ENCODE results near the gene RHEBL1.
A peak's percentile ranks its signal among the peaks of the same experiment; 100 is the strongest.

Gene RHEBL1

GRCh38 chr12:49089821-49090773, 20.3 kb upstream of the RHEBL1 start:
- no peak overlapping the region for H3K14ac ChIP-seq (ENCODE audit: low read length)
- no CpG with 5 or more reads among the region's 88 CpGs for WGBS, 2 donors (ENCODE audit: extremely low coverage in 2 of 2, insufficient read length in 2 of 2, insufficient replicate concordance in 1 of 2)
- DNase-seq (ENCODE audit: low spot score), result no peak
- no peak overlapping the region for H3K27ac ChIP-seq (replicated peaks; ENCODE audit: low read length)
- H3K4me3 ChIP-seq (ENCODE audit: low read length in 2 of 2), result peak overlapping the region; percentile 28 to 53
- H3K27me3 ChIP-seq (ENCODE audit: control insufficient read depth in 3 of 3, insufficient read depth in 3 of 3, low read depth in 1 of 3, low read length in 3 of 3), result peaks cover 38 to 73% (median 71%) of the 10 kb centered on the region in 3 experiments
- no peak overlapping the region for H2BK120ac ChIP-seq (ENCODE audit: low read depth, low read length)
- peak overlapping the region; percentile 63 for H3K9ac ChIP-seq (ENCODE audit: low read depth, low read length, poor library complexity)
- peak overlapping the region; percentile 82 for H2AFZ ChIP-seq (ENCODE audit: low read length)
- H4K91ac ChIP-seq (ENCODE audit: low read depth, low read length, poor library complexity), result no peak overlapping the region
- no peak overlapping the region for H2BK5ac ChIP-seq (ENCODE audit: low read length)
- H2BK15ac ChIP-seq (ENCODE audit: low read length), result peak overlapping the region; percentile 83
- H3K23ac ChIP-seq (ENCODE audit: low read depth, low read length, poor library complexity), result peak overlapping the region; percentile 59
- H3K4me1 ChIP-seq (ENCODE audit: control insufficient read depth in 2 of 2, insufficient read depth in 1 of 2, low read depth in 1 of 2, low read length in 2 of 2), result peaks cover 21 to 43% of the 10 kb centered on the region in 2 donors
- no peaks in the 10 kb centered on the region for H3K36me3 ChIP-seq (replicated peaks in 1 of 2; ENCODE audit: control insufficient read depth in 2 of 2, insufficient read depth in 2 of 2, low read length in 2 of 2)
- no peak overlapping the region for H3K4ac ChIP-seq (ENCODE audit: low read length)
- peak overlapping the region; percentile 20 for H2AK5ac ChIP-seq (ENCODE audit: low read depth, low read length)
- H3K4me2 ChIP-seq (ENCODE audit: insufficient read depth, low read length, poor library complexity, severe bottlenecking), result peak overlapping the region; percentile 74
- H4K8ac ChIP-seq (ENCODE audit: low read depth, low read length), result no peak overlapping the region
- H3K9me3 ChIP-seq (replicated peaks in 1 of 2; ENCODE audit: control insufficient read depth in 2 of 2, insufficient read depth in 1 of 2, low read depth in 1 of 2, low read length in 2 of 2), result peaks cover 2% of the 10 kb centered on the region in 2 donors
- peak overlapping the region; percentile 75 for H2BK12ac ChIP-seq (ENCODE audit: low read length)
- H3K18ac ChIP-seq (ENCODE audit: low read length), result peak overlapping the region; percentile 89
- H3K79me1 ChIP-seq (ENCODE audit: low read depth, low read length), result no peaks in the 10 kb centered on the region

DNA sequence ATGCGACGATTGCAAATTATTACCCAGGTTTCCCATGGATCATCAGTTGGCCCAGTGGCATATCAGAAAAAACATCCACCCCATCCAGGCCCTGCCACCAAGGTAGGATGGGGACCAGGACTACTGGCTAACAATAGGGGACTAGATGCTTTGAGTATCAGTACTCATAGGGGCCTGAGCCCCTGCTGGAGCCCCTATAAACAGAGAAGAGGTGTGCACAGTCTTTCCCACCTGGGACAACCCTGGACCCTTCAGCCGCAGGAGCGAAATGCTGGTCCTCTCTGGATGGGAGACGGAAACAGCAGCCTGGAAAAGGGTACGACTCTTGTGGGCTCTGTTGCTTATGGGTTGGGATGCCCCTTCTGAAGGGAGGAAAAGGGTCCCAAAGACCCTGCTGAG, 19.2 kb upstream of the RHEBL1 start:
- Histone ChIP-seq H3K9ac (ENCODE audit: low read depth, low read length, poor library complexity) (no peak overlapping the region), H3K4me3 (ENCODE audit: low read length in 2 of 2) (no peak overlapping the region), H3K4ac (ENCODE audit: low read length) (no peak overlapping the region), H3K23ac (ENCODE audit: low read depth, low read length, poor library complexity) (no peak overlapping the region), H3K27ac (replicated peaks; ENCODE audit: low read length) (no peak overlapping the region), H3K14ac (ENCODE audit: low read length) (no peak overlapping the region), H2BK120ac (ENCODE audit: low read depth, low read length) (no peak overlapping the region), H3K79me1 (ENCODE audit: low read depth, low read length) (no peaks in the 10 kb centered on the region), H3K27me3 (ENCODE audit: control insufficient read depth in 3 of 3, insufficient read depth in 3 of 3, low read depth in 1 of 3, low read length in 3 of 3) (peaks cover 32 to 66% (median 60%) of the 10 kb centered on the region in 3 experiments), H4K91ac (ENCODE audit: low read depth, low read length, poor library complexity) (no peak overlapping the region), H2BK5ac (ENCODE audit: low read length) (no peak overlapping the region), H2AK5ac (ENCODE audit: low read depth, low read length) (peak overlapping the region; percentile 57), H2BK12ac (ENCODE audit: low read length) (no peak overlapping the region), H3K4me2 (ENCODE audit: insufficient read depth, low read length, poor library complexity, severe bottlenecking) (no peak overlapping the region), H3K36me3 (replicated peaks in 1 of 2; ENCODE audit: control insufficient read depth in 2 of 2, insufficient read depth in 2 of 2, low read length in 2 of 2) (no peaks in the 10 kb centered on the region), H2BK15ac (ENCODE audit: low read length) (no peak overlapping the region), H4K8ac (ENCODE audit: low read depth, low read length) (no peak overlapping the region), H3K9me3 (replicated peaks in 1 of 2; ENCODE audit: control insufficient read depth in 2 of 2, insufficient read depth in 1 of 2, low read depth in 1 of 2, low read length in 2 of 2) (peaks cover 2% of the 10 kb centered on the region in 2 donors), H2AFZ (ENCODE audit: low read length) (no peak overlapping the region), H3K4me1 (ENCODE audit: control insufficient read depth in 2 of 2, insufficient read depth in 1 of 2, low read depth in 1 of 2, low read length in 2 of 2) (peaks cover 21 to 34% of the 10 kb centered on the region in 2 donors), H3K18ac (ENCODE audit: low read length) (peak overlapping the region; percentile 7)
- WGBS, 2 donors (ENCODE audit: extremely low coverage in 2 of 2, insufficient read length in 2 of 2, insufficient replicate concordance in 1 of 2), result no CpG with 5 or more reads among the region's 6 CpGs
- no peak for DNase-seq (ENCODE audit: low spot score)

- no peak overlapping the region for H2AK5ac ChIP-seq (ENCODE audit: low read depth, low read length)
- H2AFZ ChIP-seq (ENCODE audit: low read length), result peak overlapping the region; percentile 70
- H3K4me2 ChIP-seq (ENCODE audit: insufficient read depth, low read length, poor library complexity, severe bottlenecking), result peak overlapping the region; percentile 36
- H4K8ac ChIP-seq (ENCODE audit: low read depth, low read length), result no peak overlapping the region
- H2BK12ac ChIP-seq (ENCODE audit: low read length), result no peak overlapping the region
- no peak overlapping the region for H2BK5ac ChIP-seq (ENCODE audit: low read length)
- peaks cover 19 to 29% of the 10 kb centered on the region in 2 donors for H3K4me1 ChIP-seq (ENCODE audit: control insufficient read depth in 2 of 2, insufficient read depth in 1 of 2, low read depth in 1 of 2, low read length in 2 of 2)
- peaks cover 2% of the 10 kb centered on the region in 2 donors for H3K9me3 ChIP-seq (replicated peaks in 1 of 2; ENCODE audit: control insufficient read depth in 2 of 2, insufficient read depth in 1 of 2, low read depth in 1 of 2, low read length in 2 of 2)
- no peak overlapping the region for H3K4me3 ChIP-seq (ENCODE audit: low read length in 2 of 2)
- no peak overlapping the region for H3K4ac ChIP-seq (ENCODE audit: low read length)
- WGBS, 2 donors (ENCODE audit: extremely low coverage in 2 of 2, insufficient read length in 2 of 2, insufficient replicate concordance in 1 of 2), result no CpG with 5 or more reads among the region's 18 CpGs
- H2BK15ac ChIP-seq (ENCODE audit: low read length), result no peak overlapping the region
- no peak overlapping the region for H2BK120ac ChIP-seq (ENCODE audit: low read depth, low read length)
- DNase-seq (ENCODE audit: low spot score), result peak; percentile 79
- no peak overlapping the region for H3K9ac ChIP-seq (ENCODE audit: low read depth, low read length, poor library complexity)
- no peak overlapping the region for H3K14ac ChIP-seq (ENCODE audit: low read length)
- no peaks in the 10 kb centered on the region for H3K36me3 ChIP-seq (replicated peaks in 1 of 2; ENCODE audit: control insufficient read depth in 2 of 2, insufficient read depth in 2 of 2, low read length in 2 of 2)
- no peak overlapping the region for H4K91ac ChIP-seq (ENCODE audit: low read depth, low read length, poor library complexity)
- peak overlapping the region; percentile 72 for H3K18ac ChIP-seq (ENCODE audit: low read length)
- peak overlapping the region; percentile 67 for H3K23ac ChIP-seq (ENCODE audit: low read depth, low read length, poor library complexity)
- peaks cover 30 to 60% (median 54%) of the 10 kb centered on the region in 3 experiments for H3K27me3 ChIP-seq (ENCODE audit: control insufficient read depth in 3 of 3, insufficient read depth in 3 of 3, low read depth in 1 of 3, low read length in 3 of 3)
- no peaks in the 10 kb centered on the region for H3K79me1 ChIP-seq (ENCODE audit: low read depth, low read length)
- no peak overlapping the region for H3K27ac ChIP-seq (replicated peaks; ENCODE audit: low read length)
These were observed 18.6 kb upstream of the RHEBL1 start for GRCh38 chr12:49088150-49088931.

- H3K79me1 ChIP-seq (ENCODE audit: low read depth, low read length), result no peaks in the 10 kb centered on the region
- no peak overlapping the region for H3K23ac ChIP-seq (ENCODE audit: low read depth, low read length, poor library complexity)
- no peak overlapping the region for H3K9ac ChIP-seq (ENCODE audit: low read depth, low read length, poor library complexity)
- peaks cover 26 to 50% (median 39%) of the 10 kb centered on the region in 3 experiments for H3K27me3 ChIP-seq (ENCODE audit: control insufficient read depth in 3 of 3, insufficient read depth in 3 of 3, low read depth in 1 of 3, low read length in 3 of 3)
- H3K4me1 ChIP-seq (ENCODE audit: control insufficient read depth in 2 of 2, insufficient read depth in 1 of 2, low read depth in 1 of 2, low read length in 2 of 2), result peaks cover 2 to 15% of the 10 kb centered on the region in 2 donors
- H3K4me2 ChIP-seq (ENCODE audit: insufficient read depth, low read length, poor library complexity, severe bottlenecking), result no peak overlapping the region
- no peak overlapping the region for H4K8ac ChIP-seq (ENCODE audit: low read depth, low read length)
- H3K14ac ChIP-seq (ENCODE audit: low read length), result no peak overlapping the region
- H3K4me3 ChIP-seq (ENCODE audit: low read length in 2 of 2), result no peak overlapping the region
- H4K91ac ChIP-seq (ENCODE audit: low read depth, low read length, poor library complexity), result no peak overlapping the region
- H3K27ac ChIP-seq (replicated peaks; ENCODE audit: low read length), result no peak overlapping the region
- H3K9me3 ChIP-seq (replicated peaks in 1 of 2; ENCODE audit: control insufficient read depth in 2 of 2, insufficient read depth in 1 of 2, low read depth in 1 of 2, low read length in 2 of 2), result peaks cover 1 to 2% of the 10 kb centered on the region in 2 donors
- H2BK120ac ChIP-seq (ENCODE audit: low read depth, low read length), result no peak overlapping the region
- H2AFZ ChIP-seq (ENCODE audit: low read length), result no peak overlapping the region
- H3K18ac ChIP-seq (ENCODE audit: low read length), result no peak overlapping the region
- no peak overlapping the region for H2BK15ac ChIP-seq (ENCODE audit: low read length)
- no peak for DNase-seq (ENCODE audit: low spot score)
- H3K4ac ChIP-seq (ENCODE audit: low read length), result no peak overlapping the region
- H2BK5ac ChIP-seq (ENCODE audit: low read length), result no peak overlapping the region
- no CpG with 5 or more reads among the region's 3 CpGs for WGBS, 2 donors (ENCODE audit: extremely low coverage in 2 of 2, insufficient read length in 2 of 2, insufficient replicate concordance in 1 of 2)
- H3K36me3 ChIP-seq (replicated peaks in 1 of 2; ENCODE audit: control insufficient read depth in 2 of 2, insufficient read depth in 2 of 2, low read length in 2 of 2), result no peaks in the 10 kb centered on the region
- H2BK12ac ChIP-seq (ENCODE audit: low read length), result no peak overlapping the region
- H2AK5ac ChIP-seq (ENCODE audit: low read depth, low read length), result no peak overlapping the region
These were observed 16.3 kb upstream of the RHEBL1 start for GRCh38 chr12:49086116-49086515.
